HFFc6 (cell line): ENCODE results near the gene VEGFB. TPM values are rescaled to one million over a fixed set of nuclear protein-coding genes. Genes with fewer than 3 reads are reported as not detected.

Source experiments
- DNase-seq: peaks from one replicate; pipeline ENCODE4 v3.0.0-alpha.2; 2018
- H3K27ac Mint-ChIP-seq: 2 replicates; pipeline ENCODE4 v1.8.0; 2020; ENCODE audit warnings: mild to moderate bottlenecking, mixed read lengths
- H3K27me3 Mint-ChIP-seq: 2 replicates; pipeline ENCODE4 v1.8.0; 2021; ENCODE audit warnings: mild to moderate bottlenecking, moderate library complexity, mixed read lengths; ENCODE audit not compliant: insufficient read depth
- H3K36me3 Mint-ChIP-seq: 2 replicates; pipeline ENCODE4 v1.8.0; 2021; ENCODE audit warnings: low read depth, mixed read lengths
- H3K4me1 Mint-ChIP-seq: 2 replicates; pipeline ENCODE4 v1.8.0; 2020; ENCODE audit warnings: low read depth, mixed read lengths
- H3K4me3 Mint-ChIP-seq: 2 replicates; pipeline ENCODE4 v1.8.0; 2020; ENCODE audit warnings: mild to moderate bottlenecking, moderate library complexity, mixed read lengths
- H3K9me3 Mint-ChIP-seq: 2 replicates; pipeline ENCODE4 v1.8.0; 2020; ENCODE audit warnings: mild to moderate bottlenecking, mixed read lengths
- total RNA-seq, 6 experiments: library from RNA; stranded (reverse); fragmentation: NEBNext Ultra II Directional; extraction: Animal tissue kit (Norgen Biotek cat#: 25700); gene quantifications; 2 replicates in 1 of 6; 3 replicates in 5 of 6; pipeline ENCODE4 v1.2.3, GENCODE V29; 2021
- TF ChIP-seq, protein P1 (sequence below): fragments of 200-600 bp; sonication (generic); IDR thresholded peaks from 2 replicates; pipeline ENCODE4 v1.5.0; 2021; ENCODE audit warnings: antibody characterized with exemption, mild to moderate bottlenecking

VEGFB gene
- total RNA-seq, 6 experiments from 2014 or later = 65.1 to 80.6 (median 71.2) TPM

GRCh38 chr11:64203421-64204079 is 30.8 kb upstream of the VEGFB start:
- no peak for DNase-seq
- TF ChIP-seq, protein P1, sequence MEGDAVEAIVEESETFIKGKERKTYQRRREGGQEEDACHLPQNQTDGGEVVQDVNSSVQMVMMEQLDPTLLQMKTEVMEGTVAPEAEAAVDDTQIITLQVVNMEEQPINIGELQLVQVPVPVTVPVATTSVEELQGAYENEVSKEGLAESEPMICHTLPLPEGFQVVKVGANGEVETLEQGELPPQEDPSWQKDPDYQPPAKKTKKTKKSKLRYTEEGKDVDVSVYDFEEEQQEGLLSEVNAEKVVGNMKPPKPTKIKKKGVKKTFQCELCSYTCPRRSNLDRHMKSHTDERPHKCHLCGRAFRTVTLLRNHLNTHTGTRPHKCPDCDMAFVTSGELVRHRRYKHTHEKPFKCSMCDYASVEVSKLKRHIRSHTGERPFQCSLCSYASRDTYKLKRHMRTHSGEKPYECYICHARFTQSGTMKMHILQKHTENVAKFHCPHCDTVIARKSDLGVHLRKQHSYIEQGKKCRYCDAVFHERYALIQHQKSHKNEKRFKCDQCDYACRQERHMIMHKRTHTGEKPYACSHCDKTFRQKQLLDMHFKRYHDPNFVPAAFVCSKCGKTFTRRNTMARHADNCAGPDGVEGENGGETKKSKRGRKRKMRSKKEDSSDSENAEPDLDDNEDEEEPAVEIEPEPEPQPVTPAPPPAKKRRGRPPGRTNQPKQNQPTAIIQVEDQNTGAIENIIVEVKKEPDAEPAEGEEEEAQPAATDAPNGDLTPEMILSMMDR = no peak
- Mint-ChIP-seq H3K27me3 (peaks cover 2% of the 10 kb centered on the region; the same call in 1 of the 2 replicates), H3K27ac (no peak overlapping the region; the same call in 1 of the 2 replicates), H3K36me3 (peaks cover 29% of the 10 kb centered on the region), H3K4me1 (peaks cover 31% of the 10 kb centered on the region), H3K9me3 (no peaks in the 10 kb centered on the region), H3K4me3 (no peak overlapping the region)

- peak overlapping the region; percentile 71; the same call in 1 of the 2 replicates for H3K27ac Mint-ChIP-seq
- peaks cover 2% of the 10 kb centered on the region; the same call in 1 of the 2 replicates for H3K27me3 Mint-ChIP-seq
- no peak for DNase-seq
- TF ChIP-seq, protein P1 = no peak
- no peak overlapping the region for H3K4me3 Mint-ChIP-seq
- H3K9me3 Mint-ChIP-seq = no peaks in the 10 kb centered on the region
- H3K4me1 Mint-ChIP-seq = peaks cover 31% of the 10 kb centered on the region
- peaks cover 29% of the 10 kb centered on the region for H3K36me3 Mint-ChIP-seq
Observed at GRCh38 chr11:64204080-64204440, 30.3 kb upstream of the VEGFB start.

DNA sequence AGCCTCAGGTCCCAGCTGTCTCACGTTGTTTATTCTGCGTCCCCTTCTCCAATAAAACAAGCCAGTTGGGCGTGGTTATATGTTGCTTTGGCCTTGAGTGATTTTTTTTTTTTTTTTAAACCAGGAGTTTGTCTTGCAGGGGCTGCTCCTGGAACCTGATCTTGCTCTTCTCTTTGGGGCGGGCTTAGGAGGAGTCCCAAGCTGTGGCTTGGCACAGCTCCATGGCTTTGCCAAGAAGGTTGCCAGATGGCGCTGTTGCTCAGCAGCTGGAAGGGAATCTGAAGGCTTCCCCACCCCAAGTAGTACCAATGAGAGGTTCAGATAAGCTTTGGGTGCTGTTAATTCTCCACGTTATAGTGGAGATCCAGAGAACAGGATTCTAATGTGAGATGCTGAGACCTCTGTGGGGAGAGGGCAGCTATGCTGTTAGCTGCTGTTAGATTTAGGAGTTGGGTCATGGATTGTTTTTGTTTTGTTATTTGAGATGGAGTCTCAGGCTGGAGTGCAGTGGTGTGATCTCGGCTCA is 29.9 kb upstream of the VEGFB start:
- H3K27me3 Mint-ChIP-seq = peaks cover 2% of the 10 kb centered on the region; the same call in 1 of the 2 replicates
- peak overlapping the region; percentile 71 for H3K27ac Mint-ChIP-seq
- no peak overlapping the region for H3K4me3 Mint-ChIP-seq
- H3K4me1 Mint-ChIP-seq = peaks cover 31% of the 10 kb centered on the region
- TF ChIP-seq, protein P1 = peak; percentile 83
- peak; percentile 85 for DNase-seq
- H3K36me3 Mint-ChIP-seq = peaks cover 29% of the 10 kb centered on the region
- H3K9me3 Mint-ChIP-seq = no peaks in the 10 kb centered on the region

- peak within 1 kb of the TSS; percentile 34; the same call in 1 of the 2 replicates for H3K4me3 Mint-ChIP-seq
- H3K27ac Mint-ChIP-seq = peak within 1 kb of the TSS; percentile 87
- H3K27me3 Mint-ChIP-seq = peaks cover 2% of the 10 kb centered on the region; the same call in 1 of the 2 replicates
- peaks cover 27% of the 10 kb centered on the region for H3K4me1 Mint-ChIP-seq
- H3K9me3 Mint-ChIP-seq = no peaks in the 10 kb centered on the region
- DNase-seq = no peak
- TF ChIP-seq, protein P1 = no peak
- peaks cover 20% of the 10 kb centered on the region for H3K36me3 Mint-ChIP-seq
Observed at GRCh38 chr11:64206457-64207255, 27.7 kb upstream of the VEGFB start, which contains the start of gene FERMT3. TSS of gene FERMT3 (plus strand) at chr11:64206721. CDS start at chr11:64207365, 644 bp downstream.

DNA sequence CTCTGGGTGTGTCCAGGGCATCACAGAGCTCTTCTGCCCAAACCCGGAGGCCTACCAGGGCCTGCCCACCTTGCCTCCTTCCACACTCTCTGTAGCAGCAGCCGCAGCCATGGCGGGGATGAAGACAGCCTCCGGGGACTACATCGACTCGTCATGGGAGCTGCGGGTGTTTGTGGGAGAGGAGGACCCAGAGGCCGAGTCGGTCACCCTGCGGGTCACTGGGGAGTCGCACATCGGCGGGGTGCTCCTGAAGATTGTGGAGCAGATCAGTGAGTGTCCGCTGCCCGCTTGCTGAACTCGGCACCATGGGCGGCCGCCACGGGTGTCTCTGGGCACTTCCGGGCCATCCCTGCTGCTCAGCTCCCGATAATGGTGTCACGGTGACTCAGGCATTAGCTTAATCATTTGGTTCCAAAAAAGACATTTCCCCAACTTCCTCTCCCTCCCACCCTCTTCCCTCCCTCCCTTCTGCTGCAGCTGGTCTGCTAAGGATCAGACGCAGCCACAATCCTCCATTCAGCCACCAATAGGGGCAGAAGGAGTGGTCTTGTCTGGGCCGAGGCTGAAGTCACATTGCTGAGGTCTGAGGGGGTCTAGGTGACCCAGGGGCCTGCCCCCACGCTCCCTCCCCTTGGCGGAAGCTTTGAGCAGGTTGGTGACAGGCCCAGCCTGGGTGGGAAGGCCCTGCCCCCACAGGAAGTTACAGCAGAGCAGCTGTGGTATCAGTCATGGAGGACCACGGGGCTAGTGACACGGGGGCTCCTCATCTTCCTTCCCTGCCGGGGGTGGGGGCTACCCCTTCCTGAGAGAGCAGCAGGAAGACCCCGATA is 26.9 kb upstream of the VEGFB start:
- Mint-ChIP-seq H3K27ac (peak overlapping the region; percentile 87), H3K27me3 (peaks cover 2% of the 10 kb centered on the region), H3K36me3 (peaks cover 16% of the 10 kb centered on the region), H3K4me3 (peak overlapping the region; percentile 34), H3K4me1 (peaks cover 22% of the 10 kb centered on the region), H3K9me3 (no peaks in the 10 kb centered on the region)
- TF ChIP-seq, protein P1 = no peak
- peak; percentile 73 for DNase-seq
